Hematopoietic multipotent progenitor cell treated with erythropoietin and hydrocortisone succinate and interleukin-3 and kit ligand, for 15 days (in vitro differentiated cells): ENCODE results near the gene CALML4.

ENCODE experiments used
- DNase-seq: peaks from one replicate; pipeline ENCODE4 v3.0.0-alpha.2; 2015; ENCODE audit warnings: low spot score

CALML4 gene

GRCh38 chr15:68143785-68144184 is 61.3 kb downstream of the CALML4 start:
- no peak for DNase-seq

DNA sequence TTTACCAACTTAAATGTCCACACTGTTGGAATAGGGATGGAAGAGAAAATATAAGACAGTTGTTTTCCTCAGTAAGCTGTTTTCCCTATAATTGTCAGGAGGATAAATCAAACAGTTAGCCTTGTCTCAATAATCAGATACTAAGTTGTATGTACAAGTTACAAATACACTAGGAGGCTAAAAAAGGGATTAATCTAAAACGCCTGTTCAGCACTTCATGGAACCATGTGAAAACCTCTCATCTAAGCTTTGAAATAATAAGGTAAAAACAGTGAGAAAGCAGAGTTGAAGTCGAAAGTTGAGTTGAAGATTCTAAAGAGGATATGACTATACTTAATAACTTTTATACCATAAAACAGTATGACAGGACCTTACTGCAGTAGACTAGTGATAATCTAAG is 62.0 kb downstream of the CALML4 start:
- no peak for DNase-seq
